Stomach (tissue), 9 donors: ENCODE data around the gene TBC1D16. TPM values are rescaled to one million over a fixed set of nuclear protein-coding genes. Genes with fewer than 3 reads are reported as not detected.
A peak's percentile ranks its signal among the peaks of the same experiment; 100 is the strongest.

Experiments used
- DNase-seq, 2 donors: peaks; one replicate each; pipeline versions ENCODE4 v3.0.0 to v3.0.0-alpha.2; 2013 to 2019
- H3K27ac ChIP-seq, 5 donors: fragments of 200-600 bp in 4 of 5; sonication (generic) in 4 of 5; one replicate each; pipeline ENCODE4 v1.5.1; 2013 to 2019; ENCODE audit warnings: mild to moderate bottlenecking in 1 of 5, moderate library complexity in 1 of 5
- H3K27me3 ChIP-seq, 3 donors: fragments of 200-600 bp; sonication (generic); one replicate each; pipeline ENCODE4 v1.5.1; 2017 to 2019; ENCODE audit warnings: mixed run types in 1 of 3
- H3K36me3 ChIP-seq, 4 donors: fragments of 200-600 bp; sonication (generic); 1 replicate in 3 of 4; 2 replicates in 1 of 4; pipeline ENCODE4 v1.5.1; 2016 to 2019
- H3K4me1 ChIP-seq, 4 donors: fragments of 200-600 bp; sonication (generic); one replicate each; pipeline ENCODE4 v1.5.1; 2016 to 2019
- H3K4me3 ChIP-seq, 4 donors: fragments of 200-600 bp; sonication (generic) in 3 of 4; one replicate each; pipeline ENCODE4 v1.5.1; 2016 to 2019; ENCODE audit warnings: mild to moderate bottlenecking in 1 of 4
- H3K9me3 ChIP-seq, 4 donors: fragments of 200-600 bp; sonication (generic); one replicate each; pipeline ENCODE4 v1.5.1; 2016 to 2019
- CTCF ChIP-seq, 7 experiments: fragments of 450-650 bp in 4 of 7; fragments of 200-600 bp in 3 of 7; sonication (generic) in 3 of 7; IDR thresholded peaks; one replicate each; pipeline ENCODE4 v1.5.1; 2016 to 2019; ENCODE audit warnings: antibody characterized with exemption in 7 of 7, control low read depth in 2 of 7, mild to moderate bottlenecking in 1 of 7
- EP300 ChIP-seq: sonication (generic); formaldehyde crosslinking; IDR thresholded peaks from one replicate; pipeline ENCODE4 v1.6.1; 2017; ENCODE audit warnings: antibody characterized with exemption
- POLR2A ChIP-seq, 4 donors: fragments of 450-650 bp; IDR thresholded peaks; one replicate each; pipeline ENCODE4 v1.6.1; 2016; ENCODE audit warnings: antibody characterized with exemption in 4 of 4, control low read depth in 2 of 4, mild to moderate bottlenecking in 1 of 4, moderate library complexity in 1 of 4
- POLR2AphosphoS5 ChIP-seq, 3 donors: sonication (generic); formaldehyde crosslinking; IDR thresholded peaks; one replicate each; pipeline ENCODE4 v1.6.1; 2016; ENCODE audit warnings: antibody characterized with exemption in 3 of 3
- WGBS, 5 donors: extraction: QIAGEN DNeasy Blood & Tissue Kit in 3 of 5; methylation state at CpG; one replicate each; pipeline versions ENCODE4 v1.1.5 to v1.1.7; 2013 to 2018; 5-methylcytosine and 5-hydroxymethylcytosine counted together
- intact Hi-C: fragments of 100-400 bp; cut with DNase I; formaldehyde crosslinking; loops from one replicate; pipeline ENCODE4 v1.15.1; 2023; ENCODE audit warnings: low total_unique reads
- polyA plus RNA-seq, 3 donors: library from polyadenylated mRNA; stranded (reverse); fragments of 200-250 nt; gene quantifications; one replicate each; pipeline ENCODE4 v1.2.3, GENCODE V29; 2013
- total RNA-seq, 5 donors: library from RNA; depleted of rRNA; stranded (reverse); fragments of >200 nt; gene quantifications; one replicate each; pipeline versions ENCODE4 v1.1.0 to v1.2.3, GENCODE V29; 2014 to 2016
- donor health status: healthy with polysubstance abuse.
- donor health status: Bipolar disorder and iron deficiency.
- donor health status: healthy.

TBC1D16 gene
- total and polyA plus RNA-seq, 8 donors: 3.0 to 22.2 (median 16.8) TPM

GRCh38 chr17:79954281-79955166, 81.1 kb downstream of the TBC1D16 start:
- Histone ChIP-seq H3K36me3 (peaks cover 0 to 10% (median 5%) of the 10 kb centered on the region in 4 donors), H3K4me1 (peaks cover 24 to 30% (median 27%) of the 10 kb centered on the region in 4 donors), H3K27me3 (no peaks in the 10 kb centered on the region), H3K9me3 (no peaks in the 10 kb centered on the region), H3K4me3 (no peak overlapping the region), H3K27ac (no peak overlapping the region)
- no peak for TF ChIP-seq CTCF (IDR thresholded peaks at IDR 0.05)
- no peak for TF ChIP-seq POLR2A (IDR thresholded peaks at IDR 0.05)
- TF ChIP-seq POLR2AphosphoS5 (IDR thresholded peaks at IDR 0.05): no peak
- no peak for TF ChIP-seq EP300
- peak in 1 of 2 donors; percentile 20 for DNase-seq
- WGBS, 5 donors: 90 to 94% (median 91%) methylated on average over 20 to 25 of the region's 25 CpGs
- intact Hi-C loops: no loop called here

GRCh38 chr17:79953335-79953734, 82.3 kb downstream of the TBC1D16 start:
- Histone ChIP-seq H3K9me3 (no peaks in the 10 kb centered on the region), H3K4me3 (no peak overlapping the region), H3K36me3 (peaks cover 5 to 22% (median 17%) of the 10 kb centered on the region in 4 donors), H3K4me1 (peaks cover 24 to 31% (median 28%) of the 10 kb centered on the region in 4 donors), H3K27me3 (no peaks in the 10 kb centered on the region), H3K27ac (no peak overlapping the region)
- no peak for TF ChIP-seq POLR2A (IDR thresholded peaks at IDR 0.05)
- no peak for TF ChIP-seq POLR2AphosphoS5 (IDR thresholded peaks at IDR 0.05)
- TF ChIP-seq CTCF (IDR thresholded peaks at IDR 0.05): no peak
- TF ChIP-seq EP300: no peak
- intact Hi-C loops: no loop called here
- DNase-seq: no peak

- Histone ChIP-seq H3K27ac (no peak overlapping the region), H3K27me3 (no peaks in the 10 kb centered on the region), H3K4me3 (no peak overlapping the region), H3K36me3 (peaks cover 5 to 27% (median 20%) of the 10 kb centered on the region in 4 donors), H3K9me3 (no peaks in the 10 kb centered on the region), H3K4me1 (peaks cover 24 to 31% (median 28%) of the 10 kb centered on the region in 4 donors)
- WGBS, 5 donors: 83 to 91% (median 89%) methylated on average over 7 to 8 of the region's 8 CpGs
- DNase-seq: no peak
- TF ChIP-seq EP300 (no peak), CTCF (IDR thresholded peaks at IDR 0.05) (no peak), POLR2AphosphoS5 (IDR thresholded peaks at IDR 0.05) (no peak), POLR2A (IDR thresholded peaks at IDR 0.05) (no peak)
- intact Hi-C loops: no loop called here
Observed at GRCh38 chr17:79952901-79953300, 82.8 kb downstream of the TBC1D16 start.

GRCh38 chr17:79952265-79952877, 83.3 kb downstream of the TBC1D16 start:
- Histone ChIP-seq H3K36me3 (peaks cover 8 to 32% (median 26%) of the 10 kb centered on the region in 4 donors), H3K27me3 (no peaks in the 10 kb centered on the region), H3K4me3 (no peak overlapping the region), H3K4me1 (peaks cover 24 to 31% (median 28%) of the 10 kb centered on the region in 4 donors), H3K27ac (peak overlapping the region; percentile 62 to 80 (median 79)), H3K9me3 (no peaks in the 10 kb centered on the region)
- DNase-seq: peak in 1 of 2 donors; percentile 47
- TF ChIP-seq CTCF (IDR thresholded peaks at IDR 0.05) (no peak), EP300 (no peak), POLR2A (IDR thresholded peaks at IDR 0.05) (no peak), POLR2AphosphoS5 (IDR thresholded peaks at IDR 0.05) (no peak)
- intact Hi-C loops: no loop called here
- WGBS, 5 donors: 70 to 90% (median 78%) methylated on average over 24 to 36 of the region's 36 CpGs
